Thoracic aorta (tissue), 2 donors: Measurements from ENCODE around the gene B4GALNT4. TPM values are rescaled to one million over a fixed set of nuclear protein-coding genes. Genes with fewer than 3 reads are reported as not detected.
"Not testable (repeated sequence)": the region's sequence is repeated elsewhere in the genome, so short reads cannot be mapped to it uniquely, and the experiment has no call there.

Experiments used
- ATAC-seq: fragments of 150-250 bp; one replicate; pipeline ENCODE4 v1.8.0; 2017; ENCODE audit warnings: low read depth; ENCODE audit not compliant: insufficient number of reproducible peaks, low FRiP score
- DNase-seq: peaks from one replicate; pipeline ENCODE4 v3.0.0-alpha.2; 2020; ENCODE audit warnings: low spot score
- H3K27ac ChIP-seq, 2 donors: fragments of 200-600 bp; sonication (generic); 1 replicate in 1 of 2; 2 replicates in 1 of 2; pipeline ENCODE4 v1.5.1; 2016; ENCODE audit warnings: mild to moderate bottlenecking in 2 of 2, moderate library complexity in 2 of 2
- H3K27me3 ChIP-seq: fragments of 200-600 bp; sonication (generic); replicated peaks from 2 replicates; pipeline ENCODE4 v1.6.0; 2016; ENCODE audit warnings: mild to moderate bottlenecking; ENCODE audit not compliant: insufficient read depth
- H3K36me3 ChIP-seq: fragments of 200-600 bp; sonication (generic); one replicate; pipeline ENCODE4 v1.5.1; 2016
- H3K4me1 ChIP-seq, 2 donors: fragments of 200-600 bp; sonication (generic); 1 replicate in 1 of 2; 2 replicates in 1 of 2; pipeline versions ENCODE4 v1.5.1 to v1.6.0; 2016; ENCODE audit warnings: low read depth in 2 of 2, mild to moderate bottlenecking in 1 of 2; ENCODE audit not compliant: control insufficient read depth in 1 of 2
- H3K4me3 ChIP-seq: fragments of 200-600 bp; sonication (generic); 2 replicates; pipeline ENCODE4 v1.5.1; 2016; ENCODE audit warnings: mild to moderate bottlenecking
- H3K9me3 ChIP-seq: fragments of 200-600 bp; sonication (generic); 2 replicates; pipeline ENCODE4 v1.5.1; 2016
- CTCF ChIP-seq: fragments of 200-600 bp; sonication (generic); IDR thresholded peaks from one replicate; pipeline ENCODE4 v1.5.1; 2019; ENCODE audit warnings: antibody characterized with exemption
- total RNA-seq, 2 donors: library from RNA; depleted of rRNA; stranded (reverse); fragments of >200 nt; gene quantifications; one replicate each; pipeline versions ENCODE4 v1.1.0 to v1.2.3, GENCODE V29; 2016

B4GALNT4 gene
- total RNA-seq, 2 donors from 2014 or later: 0.78 to 3.7 TPM

GRCh38 chr11:326592-326841, 42.8 kb upstream of the B4GALNT4 start:
- ATAC-seq (no peak), DNase-seq (no peak)
- no peaks in the 10 kb centered on the region for H3K36me3 ChIP-seq
- peaks cover 22 to 33% of the 10 kb centered on the region in 2 donors for H3K4me1 ChIP-seq
- TF ChIP-seq CTCF: no peak
- H3K27me3 ChIP-seq: no peaks in the 10 kb centered on the region
- no peak overlapping the region for H3K4me3 ChIP-seq
- H3K27ac ChIP-seq: peak overlapping the region; percentile 70 to 80
- H3K9me3 ChIP-seq: no peaks in the 10 kb centered on the region

GRCh38 chr11:326842-327580, 42.3 kb upstream of the B4GALNT4 start:
- peak overlapping the region; percentile 70 to 80 for H3K27ac ChIP-seq
- DNase-seq: peak; percentile 38
- peak; percentile 22 for ATAC-seq
- H3K4me1 ChIP-seq: peaks cover 22 to 33% of the 10 kb centered on the region in 2 donors
- H3K27me3 ChIP-seq: no peaks in the 10 kb centered on the region
- H3K9me3 ChIP-seq: no peaks in the 10 kb centered on the region
- no peaks in the 10 kb centered on the region for H3K36me3 ChIP-seq
- peak overlapping the region; percentile 43 for H3K4me3 ChIP-seq
- TF ChIP-seq CTCF: no peak

GRCh38 chr11:327581-327923, 41.7 kb upstream of the B4GALNT4 start:
- H3K4me3 ChIP-seq: peak overlapping the region; percentile 43
- TF ChIP-seq CTCF: no peak
- peaks cover 22 to 33% of the 10 kb centered on the region in 2 donors for H3K4me1 ChIP-seq
- H3K36me3 ChIP-seq: no peaks in the 10 kb centered on the region
- H3K27me3 ChIP-seq: no peaks in the 10 kb centered on the region
- ATAC-seq (no peak), DNase-seq (no peak)
- H3K9me3 ChIP-seq: no peaks in the 10 kb centered on the region
- H3K27ac ChIP-seq: peak overlapping the region; percentile 70 to 80

DNA sequence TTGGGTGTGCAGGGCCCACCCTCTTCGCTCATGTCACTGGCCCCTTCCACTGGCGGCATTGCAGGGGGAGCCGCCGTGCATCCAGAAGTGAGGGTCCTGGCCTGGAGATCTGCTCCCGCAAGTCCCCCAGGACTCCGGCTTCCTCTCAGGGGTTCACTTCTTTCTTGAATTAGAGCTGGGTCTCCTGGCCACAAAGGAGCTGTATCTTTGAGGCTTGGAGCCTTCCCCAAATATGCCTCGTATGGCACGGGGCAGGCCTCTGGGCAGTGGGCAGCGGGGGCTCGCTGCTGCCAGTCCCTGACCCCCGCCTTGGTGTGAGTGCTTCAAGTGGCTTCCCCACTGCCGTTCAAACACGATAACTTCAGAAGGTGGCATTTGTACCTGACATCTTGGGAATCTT, 41.3 kb upstream of the B4GALNT4 start:
- DNase-seq (no peak), ATAC-seq (no peak)
- Histone ChIP-seq H3K27me3 (no peaks in the 10 kb centered on the region), H3K4me1 (peaks cover 22 to 33% of the 10 kb centered on the region in 2 donors), H3K36me3 (no peaks in the 10 kb centered on the region), H3K27ac (no peak overlapping the region), H3K4me3 (no peak overlapping the region), H3K9me3 (no peaks in the 10 kb centered on the region)
- TF ChIP-seq CTCF: no peak

GRCh38 chr11:328516-329100, 40.7 kb upstream of the B4GALNT4 start:
- DNase-seq, ATAC-seq, H3K27me3 ChIP-seq, H3K9me3 ChIP-seq, H3K4me3 ChIP-seq, H3K36me3 ChIP-seq, H3K27ac ChIP-seq: not testable (repeated sequence)
- peaks cover 22 to 33% of the 10 kb centered on the region in 2 donors for H3K4me1 ChIP-seq

GRCh38 chr11:329886-330253, 39.4 kb upstream of the B4GALNT4 start:
- Histone ChIP-seq H3K27me3 (no peaks in the 10 kb centered on the region), H3K36me3 (no peaks in the 10 kb centered on the region), H3K4me3 (no peak overlapping the region), H3K9me3 (no peaks in the 10 kb centered on the region), H3K27ac (no peak overlapping the region), H3K4me1 (peaks cover 20 to 25% of the 10 kb centered on the region in 2 donors)
- TF ChIP-seq CTCF: no peak
- ATAC-seq (no peak), DNase-seq (no peak)
